ENCODE measurements around the gene PCDHAC1.

PCDHAC1 gene

GRCh38 chr5:140967226-140967893 is 41.3 kb downstream of the PCDHAC1 start:
- no peak for DNase-seq

DNA sequence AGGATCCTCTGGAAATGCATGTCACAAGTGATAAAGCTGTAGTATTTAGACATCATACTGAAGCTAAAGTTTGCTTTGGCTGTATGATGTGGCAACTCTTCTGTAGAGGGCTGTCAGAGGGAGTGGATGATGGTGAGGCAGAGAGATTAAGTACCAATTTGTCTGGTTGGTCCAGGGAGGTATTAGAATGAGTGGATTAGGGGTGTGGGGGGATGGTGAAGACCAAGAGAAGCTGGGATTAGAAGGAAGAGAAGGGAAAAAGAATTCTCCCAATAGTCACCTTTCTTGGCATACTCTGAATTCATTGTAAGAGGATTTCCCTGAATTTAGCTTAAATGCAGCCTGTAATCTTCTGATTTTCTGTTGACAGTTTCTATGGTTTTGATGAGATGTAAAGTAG is 43.8 kb downstream of the PCDHAC1 start:
- no peak for DNase-seq

DNA sequence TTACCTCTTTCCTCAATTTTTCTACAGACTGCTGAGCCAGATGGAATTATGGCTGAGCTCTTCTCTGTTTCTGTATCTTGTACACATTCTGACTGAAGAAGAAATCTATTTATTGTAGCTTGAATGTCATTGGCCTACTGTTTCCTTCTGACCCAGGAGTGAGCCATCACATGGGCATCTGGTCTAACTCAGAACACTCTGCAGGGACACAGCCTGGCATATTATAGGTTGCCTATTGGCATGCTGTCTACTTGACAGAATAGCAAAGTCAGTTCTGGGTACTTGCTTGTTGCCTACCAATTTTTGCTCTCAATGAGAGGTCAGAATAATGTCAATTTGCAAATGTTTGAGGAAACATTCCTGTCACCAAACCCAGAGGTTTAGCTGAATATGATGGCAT is 47.5 kb downstream of the PCDHAC1 start:
- DNase-seq, result no peak

DNA sequence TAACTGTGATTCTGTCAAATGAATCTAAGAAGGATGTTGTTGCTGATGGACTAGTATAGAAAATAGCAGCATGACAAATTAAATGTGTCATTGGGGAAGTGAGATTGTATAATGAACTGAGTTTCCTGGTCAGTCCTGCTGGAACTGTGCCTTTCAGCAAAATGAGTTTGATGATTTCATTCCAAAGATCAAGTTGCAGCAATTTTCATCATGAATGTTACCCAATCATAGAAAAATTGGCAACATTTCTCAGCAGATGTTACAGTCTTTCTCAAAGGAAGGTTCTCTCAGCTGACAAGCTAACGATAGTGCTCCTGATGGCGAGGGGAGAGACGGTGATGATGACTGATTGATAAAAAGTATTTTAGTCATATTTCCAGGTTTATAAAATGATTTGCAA is 50.9 kb downstream of the PCDHAC1 start:
- DNase-seq, result no peak

- no peak for DNase-seq
Observed at GRCh38 chr5:140978260-140978659, 52.2 kb downstream of the PCDHAC1 start.

DNA sequence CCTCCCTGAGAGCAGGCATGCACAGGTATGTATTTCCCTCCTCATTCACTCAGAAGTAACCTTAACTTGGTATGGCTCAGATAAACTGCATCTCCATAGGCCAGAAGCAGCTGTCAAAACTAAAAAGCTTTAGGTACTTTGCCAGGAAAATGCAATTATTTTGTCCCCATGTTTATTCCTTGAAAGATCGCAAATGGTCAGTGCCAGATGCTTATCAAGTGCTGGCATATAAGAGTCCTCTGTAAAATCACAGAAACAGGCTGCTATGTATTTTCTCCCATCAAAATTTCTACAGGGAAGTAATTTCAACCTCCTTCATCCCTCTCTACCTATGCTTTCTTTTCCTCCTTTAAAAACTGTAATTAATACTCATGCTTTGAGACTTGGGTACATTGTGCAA is 52.9 kb downstream of the PCDHAC1 start:
- no peak for DNase-seq

Measured in Kasumi-1 (cell line).